HG03378 (cell line): ENCODE results near the gene GALNT13.
A peak's percentile ranks its signal among the peaks of the same experiment; 100 is the strongest.

Experiments
- ATAC-seq: cut with Tn5 transposase; IDR thresholded peaks from one replicate; pipeline ENCODE4 v1.9.1; 2021; ENCODE audit warnings: mild to moderate bottlenecking, moderate library complexity; ENCODE audit not compliant: unreplicated experiment

GALNT13 gene

DNA sequence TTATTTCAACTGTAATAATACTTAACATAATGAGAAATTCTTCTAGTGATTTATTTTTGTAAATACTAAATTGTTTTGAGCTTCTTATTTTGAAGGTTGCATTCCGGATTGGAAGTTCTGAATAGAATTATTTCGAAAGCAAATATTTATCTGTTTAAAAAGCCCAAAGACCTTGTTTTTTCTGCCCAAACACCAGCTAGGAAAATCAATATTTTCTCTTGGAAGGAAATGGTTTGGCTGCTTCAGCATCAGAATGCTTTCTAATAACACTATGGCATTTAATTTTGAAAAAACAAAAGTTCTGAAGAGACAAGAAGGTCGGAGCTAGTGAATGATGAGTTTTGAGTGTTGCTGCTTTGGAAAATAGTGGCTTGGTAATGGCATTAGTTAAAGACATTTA, 522.9 kb downstream of the GALNT13 start:
- no peak for ATAC-seq

DNA sequence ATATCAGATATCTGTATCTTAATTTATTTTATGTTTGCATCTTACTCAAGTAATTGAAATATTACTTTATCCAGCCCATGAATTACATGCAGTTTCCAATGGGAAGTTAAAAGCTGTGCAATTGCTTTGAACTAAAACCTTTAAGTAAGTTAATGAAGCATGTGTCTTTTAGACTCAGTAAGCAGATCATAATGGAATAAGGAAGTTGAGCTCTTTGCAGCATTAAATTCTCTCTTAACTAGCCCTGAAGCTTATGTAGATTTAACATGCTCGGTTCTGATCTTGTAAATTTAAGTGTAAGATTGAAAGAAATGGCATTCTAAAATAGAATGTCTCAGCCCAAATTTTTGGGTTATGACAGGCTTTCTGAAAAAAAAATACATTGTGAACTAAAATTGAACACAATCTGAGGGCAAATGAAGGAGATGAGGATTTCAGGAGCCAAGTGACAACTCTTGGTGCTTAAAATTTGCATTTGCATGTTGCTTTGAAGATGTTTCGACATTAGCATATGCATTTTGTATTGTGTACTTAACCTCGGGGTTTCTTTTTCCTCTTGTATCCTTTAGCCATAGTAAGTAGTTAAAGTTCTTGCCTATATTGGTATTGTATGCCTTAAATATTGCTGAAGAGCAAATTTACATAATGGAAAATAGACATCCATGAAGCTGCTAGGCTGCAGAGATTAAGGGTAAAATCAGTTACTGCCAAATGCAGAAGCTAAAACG, 529.0 kb downstream of the GALNT13 start:
- no peak for ATAC-seq

DNA sequence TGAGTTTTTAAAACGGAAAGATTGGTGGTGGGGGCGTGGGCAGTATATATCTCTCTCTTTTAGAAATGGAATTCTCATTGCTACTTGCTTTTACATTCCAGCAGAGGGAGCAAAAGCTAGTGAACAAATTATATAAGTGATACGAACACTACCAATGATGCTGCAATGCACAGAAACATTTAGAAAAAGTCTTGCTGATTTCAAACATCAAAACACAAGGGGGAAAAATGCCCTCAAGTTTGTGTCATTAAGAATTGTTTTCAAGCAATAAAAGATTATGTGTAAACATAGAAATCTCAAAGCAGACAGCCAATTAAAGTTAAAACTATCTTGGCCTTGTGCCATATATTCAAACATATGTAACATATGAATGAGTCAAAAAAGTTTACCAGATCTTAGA, 530.5 kb downstream of the GALNT13 start:
- peak; percentile 53 for ATAC-seq

DNA sequence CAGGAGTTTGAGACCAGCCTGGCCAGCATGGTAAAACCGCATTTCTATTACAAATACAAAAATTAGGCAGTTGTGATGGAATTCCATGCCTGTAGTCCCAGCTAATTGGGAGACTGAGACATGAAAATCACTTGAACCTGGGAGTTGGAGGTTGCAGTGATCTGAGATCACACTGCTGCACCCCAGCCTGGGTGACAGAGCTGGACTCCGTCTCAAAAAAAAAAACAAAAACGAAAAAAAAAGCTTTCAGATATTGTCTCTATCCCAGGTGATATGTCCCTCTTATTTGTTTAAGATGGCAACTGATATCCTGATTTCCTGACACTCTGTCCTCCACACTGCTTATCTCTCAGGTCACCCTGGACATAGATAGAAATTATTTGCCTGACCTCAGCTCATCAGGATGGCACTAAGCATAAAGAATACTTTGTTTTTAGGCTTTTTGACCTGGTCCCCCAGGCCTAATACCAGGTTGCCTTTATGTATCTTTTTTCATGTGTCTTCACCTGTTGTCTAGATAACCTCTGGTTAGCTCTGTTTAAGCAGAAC, 531.6 kb downstream of the GALNT13 start:
- no peak for ATAC-seq

GRCh38 chr2:154408786-154409185, 537.1 kb downstream of the GALNT13 start:
- ATAC-seq: no peak

GRCh38 chr2:154422251-154422650, 550.5 kb downstream of the GALNT13 start:
- no peak for ATAC-seq

DNA sequence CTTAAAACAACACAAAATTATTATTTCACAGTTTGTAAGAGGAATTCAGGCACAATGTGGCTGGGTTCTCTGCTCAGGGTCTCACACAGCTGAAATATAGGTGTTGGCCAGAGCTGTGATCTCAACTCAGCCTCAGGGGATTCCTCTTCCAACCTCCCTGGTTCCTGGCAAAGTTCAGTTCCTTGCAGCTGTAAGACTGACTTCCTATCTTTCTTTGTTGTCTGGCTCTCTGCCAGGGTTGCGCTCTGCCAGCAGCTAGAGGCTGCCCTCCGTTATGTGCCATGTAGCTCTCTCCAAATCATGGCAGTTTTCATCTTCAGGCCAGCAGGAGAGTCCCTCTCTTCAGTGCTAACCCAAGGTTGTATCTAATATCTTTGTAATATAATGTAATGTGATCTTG, 554.3 kb downstream of the GALNT13 start:
- no peak for ATAC-seq

GRCh38 chr2:154427453-154427852, 555.7 kb downstream of the GALNT13 start:
- no peak for ATAC-seq

DNA sequence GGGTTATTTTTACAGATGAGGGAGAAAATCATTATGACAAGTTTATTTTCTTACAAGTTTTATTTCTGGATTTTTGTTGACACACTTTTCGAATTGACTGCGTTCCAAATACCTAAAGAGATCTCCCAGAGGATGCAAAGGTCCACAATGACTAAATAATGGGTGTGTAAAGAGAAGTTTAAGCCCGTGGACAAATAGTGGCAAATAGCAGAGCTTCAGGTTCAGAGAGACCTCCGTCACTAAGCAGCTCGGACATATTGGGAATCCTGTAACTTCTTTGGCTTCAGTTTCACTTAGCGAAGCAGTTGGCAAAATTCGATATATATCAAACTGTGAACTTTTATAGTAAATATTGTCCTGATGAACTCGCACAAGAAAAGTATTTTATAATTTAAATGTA, 556.3 kb downstream of the GALNT13 start:
- ATAC-seq: no peak

DNA sequence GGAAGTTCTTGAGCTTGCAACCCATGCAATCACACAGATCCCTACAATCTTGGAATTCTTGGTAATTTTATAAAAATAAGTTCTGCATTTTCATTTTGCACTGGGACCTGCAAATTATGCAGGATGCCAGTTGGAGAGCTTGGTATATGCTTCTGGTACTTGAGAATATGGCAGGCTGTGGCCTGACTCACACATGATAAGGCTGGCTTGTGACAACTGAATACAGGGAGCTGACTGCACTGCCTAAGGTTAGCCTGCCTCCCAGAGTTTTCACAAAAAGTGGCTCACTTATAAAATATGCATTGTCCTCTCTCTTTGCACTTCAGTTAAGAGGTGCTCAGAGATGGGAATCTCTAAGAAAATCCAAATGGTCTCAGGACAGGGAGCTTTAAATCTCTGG, 561.3 kb downstream of the GALNT13 start:
- ATAC-seq: no peak

- no peak for ATAC-seq
These were observed 565.4 kb downstream of the GALNT13 start for GRCh38 chr2:154437104-154437503.

- ATAC-seq: no peak
These were observed 567.4 kb downstream of the GALNT13 start for GRCh38 chr2:154439156-154439555.

GRCh38 chr2:154443919-154444318, 572.2 kb downstream of the GALNT13 start:
- no peak for ATAC-seq

DNA sequence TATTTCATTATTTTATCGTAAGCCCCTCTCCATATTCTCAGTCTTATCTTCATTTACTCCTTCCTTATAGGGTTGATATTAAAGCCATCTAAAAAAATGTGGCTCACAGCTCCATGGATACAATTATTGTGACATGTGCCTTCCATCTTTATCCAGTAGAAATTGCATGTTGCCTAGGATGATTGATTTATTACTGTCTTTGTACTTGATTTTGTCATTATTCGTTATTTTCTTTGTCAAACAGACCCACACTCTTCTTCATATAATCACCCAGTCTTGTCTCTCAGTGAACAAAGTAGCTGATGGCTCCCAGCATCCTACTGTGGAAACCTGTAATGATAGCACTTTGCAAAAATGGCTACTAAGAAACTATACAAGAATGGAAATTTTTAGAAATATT, 574.6 kb downstream of the GALNT13 start:
- no peak for ATAC-seq

- no peak for ATAC-seq
These were observed 576.2 kb downstream of the GALNT13 start for GRCh38 chr2:154447727-154448418.

- no peak for ATAC-seq
These were observed 578.4 kb downstream of the GALNT13 start for GRCh38 chr2:154449951-154450658.

- ATAC-seq: peak; percentile 23
These were observed 580.7 kb downstream of the GALNT13 start for GRCh38 chr2:154452471-154452870.

GRCh38 chr2:154452906-154453493, 581.3 kb downstream of the GALNT13 start:
- ATAC-seq: peak; percentile 77

DNA sequence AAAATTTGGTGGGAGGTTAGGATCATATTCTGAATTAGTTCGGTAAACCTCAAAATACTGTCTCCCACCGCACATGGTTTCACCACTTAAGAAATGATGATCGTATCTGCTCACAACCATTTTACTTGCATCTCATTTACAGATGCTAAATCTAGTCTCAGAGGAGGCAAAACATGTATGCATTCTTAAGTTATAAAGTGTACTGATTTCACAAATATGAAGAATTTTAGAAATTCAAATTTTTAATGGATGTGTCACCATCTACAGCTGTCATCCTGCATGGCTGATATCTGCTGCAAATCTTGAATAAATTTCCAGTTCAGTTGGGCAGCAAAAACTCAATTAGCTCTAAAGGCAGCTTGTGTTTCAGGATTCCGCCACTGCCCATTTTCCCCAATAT, 583.4 kb downstream of the GALNT13 start:
- no peak for ATAC-seq

DNA sequence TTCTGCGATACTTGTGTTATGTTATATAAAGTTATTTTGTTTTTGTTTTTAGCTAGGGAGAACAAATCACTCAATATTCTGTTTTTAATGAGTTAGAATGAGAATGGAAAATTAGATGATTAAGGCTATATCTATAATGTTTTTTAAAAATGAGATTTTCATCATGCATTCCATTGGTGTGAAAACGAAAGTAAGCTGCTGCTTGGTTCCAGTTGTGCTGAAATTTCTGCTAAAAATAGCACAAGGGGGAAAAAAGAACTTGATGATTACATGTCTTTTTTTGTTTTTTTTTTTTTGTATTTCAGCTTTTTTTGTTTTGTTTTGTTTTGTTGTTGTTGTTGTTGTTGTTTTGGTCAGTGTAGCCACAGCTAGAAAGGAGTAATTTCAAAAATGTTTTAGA, 584.1 kb downstream of the GALNT13 start:
- no peak for ATAC-seq

DNA sequence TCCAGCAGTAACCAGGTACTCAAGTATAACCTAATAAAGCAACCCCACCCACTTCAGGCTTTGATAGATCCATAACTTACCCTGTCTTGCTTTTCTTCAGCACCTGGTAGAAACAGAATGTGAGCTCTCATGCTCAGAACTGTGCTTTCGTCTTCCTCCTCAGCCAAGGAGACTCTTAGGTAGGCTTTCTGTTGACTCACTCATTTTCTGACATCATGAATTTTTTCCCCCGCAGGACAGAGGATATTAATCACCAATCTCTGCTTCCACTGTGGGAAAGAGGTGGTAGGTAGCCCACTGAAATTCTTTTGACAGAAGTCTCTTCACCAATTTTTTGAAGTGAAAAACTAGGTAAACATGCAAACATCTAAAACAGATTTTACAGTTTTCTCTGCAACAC, 585.6 kb downstream of the GALNT13 start:
- ATAC-seq: no peak
